ENCODE data around the gene CALML4. TPM values are rescaled to one million over a fixed set of nuclear protein-coding genes. Genes with fewer than 3 reads are reported as not detected.
A peak's percentile ranks its signal among the peaks of the same experiment; 100 is the strongest.

Gene CALML4
- total and polyA plus RNA-seq, 4 donors: 3.6 to 8.0 (median 6.5) TPM

DNA sequence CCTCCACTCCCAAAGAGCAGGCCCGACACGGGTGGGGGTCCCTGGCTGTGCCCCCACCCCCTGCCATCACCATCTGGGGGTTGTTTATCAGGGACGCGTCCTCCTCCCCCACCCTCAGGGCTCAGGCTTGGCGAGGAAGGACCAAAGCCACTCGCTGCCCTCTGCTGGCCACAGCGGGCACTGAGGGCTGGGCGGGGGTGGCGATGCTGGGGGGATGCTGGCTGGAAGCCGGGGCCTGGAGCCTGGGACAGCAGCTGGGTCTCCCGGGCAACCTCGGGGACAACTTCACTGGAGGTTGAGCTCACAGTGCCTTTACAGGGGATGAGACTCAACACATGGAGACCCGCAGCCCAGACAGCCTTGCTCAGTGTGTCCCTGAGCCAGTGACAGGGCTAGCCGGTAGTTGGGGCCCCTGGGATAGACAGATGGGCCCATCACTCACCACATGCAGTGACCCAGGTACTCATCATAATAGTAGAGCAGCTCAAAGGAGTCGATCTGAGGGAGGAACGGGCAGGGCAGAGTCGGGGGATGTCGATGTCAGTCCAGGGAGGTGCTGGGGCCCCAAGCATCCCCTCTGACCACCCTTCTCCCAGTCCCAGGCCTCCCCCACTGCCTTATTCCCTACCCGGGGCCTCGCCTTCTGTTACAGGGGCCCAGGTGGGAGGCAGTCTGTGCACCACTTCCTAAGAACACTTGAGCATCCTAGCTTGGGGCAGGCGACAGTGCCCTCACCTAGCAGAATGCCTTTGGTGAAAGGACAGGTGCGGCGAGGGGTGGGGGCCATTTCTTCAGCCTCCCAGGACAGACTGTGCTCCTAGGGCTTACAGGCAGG is 5.9 kb upstream of the CALML4 start:
- WGBS: 52% methylated on average over 23 of the region's 23 CpGs
- Histone ChIP-seq H3K4me3 (ENCODE audit: low read depth in 1 of 3, low read length in 3 of 3) (no peak overlapping the region), H3K9ac (ENCODE audit: low read depth in 1 of 2, low read length in 2 of 2) (no peak overlapping the region)

DNA sequence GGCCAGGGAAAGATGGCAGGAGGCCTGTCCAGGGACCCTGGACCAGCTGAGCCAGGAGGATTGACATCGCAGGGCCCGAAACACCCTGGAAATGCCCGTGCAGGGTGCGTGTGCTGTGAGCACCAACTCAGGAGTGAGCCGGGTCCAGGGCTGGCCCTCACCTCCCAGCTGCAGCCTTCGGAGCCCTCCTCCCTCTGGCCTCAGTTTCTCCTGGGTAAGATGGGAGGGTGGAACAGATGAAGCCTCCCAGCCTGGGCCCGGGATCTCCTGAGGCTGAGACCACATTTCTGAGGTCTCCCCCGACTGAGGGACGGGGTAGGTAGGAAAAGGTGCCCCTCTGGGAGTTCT is 5.3 kb upstream of the CALML4 start:
- TF ChIP-seq JUND (IDR thresholded peaks at IDR 0.05) (no peak), HNF4A (conservative IDR thresholded peaks at IDR 0.05) (no peak), EGR1 (IDR thresholded peaks at IDR 0.05; ENCODE audit: low read depth in 2 of 2) (no peak), YY1 (IDR thresholded peaks at IDR 0.05) (no peak), GABPA (IDR thresholded peaks at IDR 0.05 in 1 of 2, conservative IDR thresholded peaks at IDR 0.05 in 1 of 2) (no peak)
- TF ChIP-seq, protein P1, sequence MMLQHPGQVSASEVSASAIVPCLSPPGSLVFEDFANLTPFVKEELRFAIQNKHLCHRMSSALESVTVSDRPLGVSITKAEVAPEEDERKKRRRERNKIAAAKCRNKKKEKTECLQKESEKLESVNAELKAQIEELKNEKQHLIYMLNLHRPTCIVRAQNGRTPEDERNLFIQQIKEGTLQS (IDR thresholded peaks at IDR 0.05): no peak
- no peak overlapping the region for H3K9ac ChIP-seq (ENCODE audit: low read depth in 1 of 2, low read length in 2 of 2)
- WGBS: 92% methylated on average over 9 of the region's 9 CpGs
- no peak for DNase-seq (ENCODE audit: low spot score)
- peaks cover 6 to 20% (median 10%) of the 10 kb centered on the region in 4 donors for H3K4me1 ChIP-seq (ENCODE audit: control insufficient read depth in 4 of 4, insufficient read depth in 4 of 4, low read length in 3 of 4)
- no peaks in the 10 kb centered on the region for H3K27me3 ChIP-seq (ENCODE audit: control insufficient read depth in 4 of 4, insufficient read depth in 4 of 4, low read length in 3 of 4)
- H3K36me3 ChIP-seq (ENCODE audit: control insufficient read depth in 4 of 4, insufficient read depth in 3 of 4, low read depth in 1 of 4, low read length in 3 of 4): no peaks in the 10 kb centered on the region
- no peaks in the 10 kb centered on the region for H3K9me3 ChIP-seq (ENCODE audit: control insufficient read depth in 4 of 4, low read length in 3 of 4)
- H3K4me3 ChIP-seq (ENCODE audit: low read depth in 1 of 3, low read length in 3 of 3): no peak overlapping the region
- no peak overlapping the region for H3K27ac ChIP-seq (ENCODE audit: low read depth in 1 of 2, low read length in 2 of 2)

More for the DNA sequence above, 5.9 kb upstream of the CALML4 start:
- no peaks in the 10 kb centered on the region for H3K9me3 ChIP-seq (ENCODE audit: control insufficient read depth in 4 of 4, low read length in 3 of 4)
- TF ChIP-seq, protein P2, sequence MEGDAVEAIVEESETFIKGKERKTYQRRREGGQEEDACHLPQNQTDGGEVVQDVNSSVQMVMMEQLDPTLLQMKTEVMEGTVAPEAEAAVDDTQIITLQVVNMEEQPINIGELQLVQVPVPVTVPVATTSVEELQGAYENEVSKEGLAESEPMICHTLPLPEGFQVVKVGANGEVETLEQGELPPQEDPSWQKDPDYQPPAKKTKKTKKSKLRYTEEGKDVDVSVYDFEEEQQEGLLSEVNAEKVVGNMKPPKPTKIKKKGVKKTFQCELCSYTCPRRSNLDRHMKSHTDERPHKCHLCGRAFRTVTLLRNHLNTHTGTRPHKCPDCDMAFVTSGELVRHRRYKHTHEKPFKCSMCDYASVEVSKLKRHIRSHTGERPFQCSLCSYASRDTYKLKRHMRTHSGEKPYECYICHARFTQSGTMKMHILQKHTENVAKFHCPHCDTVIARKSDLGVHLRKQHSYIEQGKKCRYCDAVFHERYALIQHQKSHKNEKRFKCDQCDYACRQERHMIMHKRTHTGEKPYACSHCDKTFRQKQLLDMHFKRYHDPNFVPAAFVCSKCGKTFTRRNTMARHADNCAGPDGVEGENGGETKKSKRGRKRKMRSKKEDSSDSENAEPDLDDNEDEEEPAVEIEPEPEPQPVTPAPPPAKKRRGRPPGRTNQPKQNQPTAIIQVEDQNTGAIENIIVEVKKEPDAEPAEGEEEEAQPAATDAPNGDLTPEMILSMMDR (IDR thresholded peaks at IDR 0.05; ENCODE audit: low read depth, low read length, missing input control): peak; percentile 67
- TF ChIP-seq, protein P3, sequence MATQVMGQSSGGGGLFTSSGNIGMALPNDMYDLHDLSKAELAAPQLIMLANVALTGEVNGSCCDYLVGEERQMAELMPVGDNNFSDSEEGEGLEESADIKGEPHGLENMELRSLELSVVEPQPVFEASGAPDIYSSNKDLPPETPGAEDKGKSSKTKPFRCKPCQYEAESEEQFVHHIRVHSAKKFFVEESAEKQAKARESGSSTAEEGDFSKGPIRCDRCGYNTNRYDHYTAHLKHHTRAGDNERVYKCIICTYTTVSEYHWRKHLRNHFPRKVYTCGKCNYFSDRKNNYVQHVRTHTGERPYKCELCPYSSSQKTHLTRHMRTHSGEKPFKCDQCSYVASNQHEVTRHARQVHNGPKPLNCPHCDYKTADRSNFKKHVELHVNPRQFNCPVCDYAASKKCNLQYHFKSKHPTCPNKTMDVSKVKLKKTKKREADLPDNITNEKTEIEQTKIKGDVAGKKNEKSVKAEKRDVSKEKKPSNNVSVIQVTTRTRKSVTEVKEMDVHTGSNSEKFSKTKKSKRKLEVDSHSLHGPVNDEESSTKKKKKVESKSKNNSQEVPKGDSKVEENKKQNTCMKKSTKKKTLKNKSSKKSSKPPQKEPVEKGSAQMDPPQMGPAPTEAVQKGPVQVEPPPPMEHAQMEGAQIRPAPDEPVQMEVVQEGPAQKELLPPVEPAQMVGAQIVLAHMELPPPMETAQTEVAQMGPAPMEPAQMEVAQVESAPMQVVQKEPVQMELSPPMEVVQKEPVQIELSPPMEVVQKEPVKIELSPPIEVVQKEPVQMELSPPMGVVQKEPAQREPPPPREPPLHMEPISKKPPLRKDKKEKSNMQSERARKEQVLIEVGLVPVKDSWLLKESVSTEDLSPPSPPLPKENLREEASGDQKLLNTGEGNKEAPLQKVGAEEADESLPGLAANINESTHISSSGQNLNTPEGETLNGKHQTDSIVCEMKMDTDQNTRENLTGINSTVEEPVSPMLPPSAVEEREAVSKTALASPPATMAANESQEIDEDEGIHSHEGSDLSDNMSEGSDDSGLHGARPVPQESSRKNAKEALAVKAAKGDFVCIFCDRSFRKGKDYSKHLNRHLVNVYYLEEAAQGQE (IDR thresholded peaks at IDR 0.05): no peak
- TF ChIP-seq TAF1 (conservative IDR thresholded peaks at IDR 0.05) (no peak), GABPA (IDR thresholded peaks at IDR 0.05 in 1 of 2, conservative IDR thresholded peaks at IDR 0.05 in 1 of 2) (no peak), RAD21 (IDR thresholded peaks at IDR 0.05) (peak; percentile 73 to 86)
- no peaks in the 10 kb centered on the region for H3K36me3 ChIP-seq (ENCODE audit: control insufficient read depth in 4 of 4, insufficient read depth in 3 of 4, low read depth in 1 of 4, low read length in 3 of 4)
- no peaks in the 10 kb centered on the region for H3K27me3 ChIP-seq (ENCODE audit: control insufficient read depth in 4 of 4, insufficient read depth in 4 of 4, low read length in 3 of 4)
- peak; percentile 63 for DNase-seq (ENCODE audit: low spot score)
- no peak overlapping the region for H3K27ac ChIP-seq (ENCODE audit: low read depth in 1 of 2, low read length in 2 of 2)
- peaks cover 2 to 14% (median 5%) of the 10 kb centered on the region in 4 donors for H3K4me1 ChIP-seq (ENCODE audit: control insufficient read depth in 4 of 4, insufficient read depth in 4 of 4, low read length in 3 of 4)

Data from liver (tissue), 9 donors.